SK-N-SH (cell line): ENCODE measurements around the gene FSTL5. TPM values are rescaled to one million over a fixed set of nuclear protein-coding genes. Genes with fewer than 3 reads are reported as not detected.

ENCODE experiments used
- CTCF ChIA-PET: fragments of 300-600, 350-600 bp; formaldehyde crosslinking; extraction: SDS; loops from one replicate; lab custom pipeline; 2021; lab: Yijun Ruan, JAX
- POLR2A ChIA-PET: fragments of 350-600 bp; sonication (Branson Sonifier 250); formaldehyde crosslinking; extraction: SDS; loops from one replicate; lab custom pipeline; 2020; ENCODE audit warnings: antibody characterized with exemption, inconsistent platforms; lab: Yijun Ruan, JAX
- DNase-seq: peaks from one replicate; pipeline ENCODE4 v3.0.0; 2012
- H2AFZ ChIP-seq: fragments of 200-600 bp; sonication (generic); 2 replicates; pipeline ENCODE4 v1.8.1; 2016; ENCODE audit warnings: antibody characterized with exemption, mild to moderate bottlenecking, low read depth
- H3F3A ChIP-seq: fragments of 200-600 bp; sonication (generic); replicated peaks from 2 replicates; pipeline ENCODE3; 2016; ENCODE audit warnings: antibody characterized with exemption, mild to moderate bottlenecking; ENCODE audit not compliant: insufficient read depth
- H3K27ac ChIP-seq, 2 experiments: fragments of 200-500 bp in 1 of 2; fragments of 200-600 bp in 1 of 2; sonication (Bioruptor generic) in 1 of 2; sonication (generic), shearing (Covaris generic) in 1 of 2; 2 replicates each; pipeline versions ENCODE4 v1.5.1 to v1.6.1; 2014 to 2016; ENCODE audit warnings: low read depth in 2 of 2, inconsistent platforms in 1 of 2, low read length in 1 of 2, mild to moderate bottlenecking in 1 of 2, mixed read lengths in 1 of 2
- H3K27me3 ChIP-seq: fragments of 200-600 bp; sonication (generic), shearing (Covaris generic); 2 replicates; pipeline ENCODE4 v1.6.1; 2016; ENCODE audit warnings: mixed run types; ENCODE audit not compliant: insufficient read depth
- H3K36me3 ChIP-seq, 2 experiments: fragments of 200-500 bp in 1 of 2; fragments of 200-600 bp in 1 of 2; sonication (Bioruptor generic) in 1 of 2; sonication (generic) in 1 of 2; replicated peaks in 1 of 2; 2 replicates each; pipeline versions ENCODE3 to v1.5.1; 2014 to 2016; ENCODE audit warnings: low read length in 1 of 2, mild to moderate bottlenecking in 1 of 2; ENCODE audit not compliant: insufficient read depth in 2 of 2, control insufficient read depth in 1 of 2
- H3K4me1 ChIP-seq, 2 experiments: fragments of 200-500 bp in 1 of 2; fragments of 200-600 bp in 1 of 2; sonication (Bioruptor generic) in 1 of 2; sonication (generic), shearing (Covaris generic) in 1 of 2; 2 replicates each; pipeline versions ENCODE4 v1.5.1 to v1.6.1; 2014 to 2016; ENCODE audit warnings: low read depth in 1 of 2, low read length in 1 of 2, mixed run types in 1 of 2; ENCODE audit not compliant: insufficient read depth in 2 of 2, control insufficient read depth in 1 of 2
- H3K4me2 ChIP-seq: fragments of 200-600 bp; sonication (generic), shearing (Covaris generic); 2 replicates; pipeline ENCODE4 v1.6.1; 2017; ENCODE audit warnings: mixed run types
- H3K4me3 ChIP-seq, 2 experiments: fragments of 200-500 bp in 1 of 2; fragments of 200-600 bp in 1 of 2; sonication (Bioruptor generic) in 1 of 2; sonication (generic), shearing (Covaris generic) in 1 of 2; 2 replicates each; pipeline versions ENCODE4 v1.5.1 to v1.8.1; 2014 to 2016; ENCODE audit warnings: low read depth in 2 of 2, inconsistent platforms in 1 of 2, low read length in 1 of 2, mild to moderate bottlenecking in 1 of 2, mixed read lengths in 1 of 2, moderate library complexity in 1 of 2
- H3K79me2 ChIP-seq: fragments of 200-600 bp; sonication (generic); 2 replicates; pipeline ENCODE4 v1.8.1; 2017; ENCODE audit warnings: mild to moderate bottlenecking; ENCODE audit not compliant: insufficient read depth
- H3K9ac ChIP-seq: fragments of 200-600 bp; sonication (generic); 2 replicates; pipeline ENCODE4 v1.6.1; 2017; ENCODE audit warnings: mixed run types
- H3K9me2 ChIP-seq: fragments of 200-600 bp; sonication (generic); 2 replicates; pipeline ENCODE4 v1.6.1; 2017; ENCODE audit warnings: mixed run types
- H3K9me3 ChIP-seq: fragments of 200-600 bp; sonication (generic); 2 replicates; pipeline ENCODE4 v1.6.1; 2017; ENCODE audit warnings: mixed run types, mild to moderate bottlenecking, moderate library complexity
- H4K20me1 ChIP-seq: fragments of 200-600 bp; sonication (generic); 2 replicates; pipeline ENCODE4 v1.6.1; 2017; ENCODE audit warnings: mild to moderate bottlenecking, mixed run types; ENCODE audit not compliant: insufficient read depth
- ELF1 ChIP-seq: IDR thresholded peaks from 2 replicates; pipeline ENCODE4 v1.4.0; 2012
- EP300 ChIP-seq, 2 experiments: IDR thresholded peaks; 2 replicates each; pipeline versions ENCODE4 v1.4.0 to v1.6.1; 2012; ENCODE audit warnings: borderline replicate concordance in 1 of 2, low read depth in 1 of 2, low read length in 1 of 2
- EZH2phosphoT487 ChIP-seq: fragments of 200-600 bp; sonication (generic); IDR thresholded peaks from 2 replicates; pipeline ENCODE4 v1.6.1; 2017; ENCODE audit warnings: low read depth, mixed run types, mild to moderate bottlenecking, antibody characterized with exemption, moderate library complexity, borderline replicate concordance
- FOSL2 ChIP-seq: IDR thresholded peaks from 2 replicates; pipeline ENCODE4 v1.4.0; 2012; ENCODE audit warnings: low read depth, mild to moderate bottlenecking, moderate library complexity, borderline replicate concordance
- FOXM1 ChIP-seq: IDR thresholded peaks from 2 replicates; pipeline ENCODE4 v1.4.0; 2012; ENCODE audit warnings: low read depth, mild to moderate bottlenecking
- GATA2 ChIP-seq: sonication (generic); formaldehyde crosslinking; IDR thresholded peaks from 2 replicates; pipeline ENCODE4 v1.5.0; 2020; ENCODE audit warnings: mild to moderate bottlenecking, missing genetic modification reagents
- JUND ChIP-seq: IDR thresholded peaks from 2 replicates; pipeline ENCODE4 v1.4.0; 2012
- MEF2A ChIP-seq: IDR thresholded peaks from 2 replicates; pipeline ENCODE4 v1.4.0; 2012; ENCODE audit warnings: low read depth, borderline replicate concordance
- MXI1 ChIP-seq: IDR thresholded peaks from 2 replicates; pipeline ENCODE4 v1.6.1; 2012; ENCODE audit warnings: mild to moderate bottlenecking, low read depth, low read length, improper control_type of control experiment
- NFIC ChIP-seq: IDR thresholded peaks from 2 replicates; pipeline ENCODE4 v1.4.0; 2012; ENCODE audit warnings: borderline replicate concordance
- NRF1 ChIP-seq: IDR thresholded peaks from 2 replicates; pipeline ENCODE4 v1.6.1; 2012; ENCODE audit warnings: low read depth, mild to moderate bottlenecking, low read length
- POLR2AphosphoS5 ChIP-seq: IDR thresholded peaks from 2 replicates; pipeline ENCODE4 v1.6.1; 2012; ENCODE audit warnings: low read depth, low read length
- RFX5 ChIP-seq: IDR thresholded peaks from 2 replicates; pipeline ENCODE4 v1.6.1; 2012; ENCODE audit warnings: mild to moderate bottlenecking, improper control_type of control experiment, low read length
- RXRA ChIP-seq: IDR thresholded peaks from 2 replicates; pipeline ENCODE4 v1.4.0; 2012; ENCODE audit warnings: low read depth, mild to moderate bottlenecking, borderline replicate concordance
- SIN3A ChIP-seq: IDR thresholded peaks from 2 replicates; pipeline ENCODE4 v1.6.1; 2012; ENCODE audit warnings: low read depth, mild to moderate bottlenecking, low read length, moderate library complexity, borderline replicate concordance
- TCF12 ChIP-seq: IDR thresholded peaks from 2 replicates; pipeline ENCODE4 v1.4.0; 2012
- WGBS: methylation state at CpG from one replicate; pipeline ENCODE4 v1.1.6; 2017; ENCODE audit warnings: low lambda C conversion rate; 5-methylcytosine and 5-hydroxymethylcytosine counted together
- polyA plus RNA-seq, 3 experiments: library from polyadenylated mRNA; depleted of rRNA; stranded (reverse); fragments of >200 nt; gene quantifications; 2 replicates each; pipeline ENCODE4 v1.2.3, GENCODE V29; 2012
- TF ChIP-seq, protein P1 (sequence below): IDR thresholded peaks from 2 replicates; pipeline ENCODE4 v1.4.0; 2012; ENCODE audit warnings: low read depth
- TF ChIP-seq, protein P2 (sequence below): IDR thresholded peaks from 2 replicates; pipeline ENCODE4 v1.4.0; 2012; ENCODE audit warnings: low read depth, borderline replicate concordance
- TF ChIP-seq, protein P3 (sequence below): IDR thresholded peaks from 2 replicates; pipeline ENCODE4; 2012
- TF ChIP-seq, protein P4 (sequence below): IDR thresholded peaks from 2 replicates; pipeline ENCODE4 v1.4.0; 2012; ENCODE audit warnings: low read depth, borderline replicate concordance

The FSTL5 gene
- polyA plus RNA-seq, 1 of the 3 experiments (the other 2 are of a cell fraction) = 0.07 TPM

DNA sequence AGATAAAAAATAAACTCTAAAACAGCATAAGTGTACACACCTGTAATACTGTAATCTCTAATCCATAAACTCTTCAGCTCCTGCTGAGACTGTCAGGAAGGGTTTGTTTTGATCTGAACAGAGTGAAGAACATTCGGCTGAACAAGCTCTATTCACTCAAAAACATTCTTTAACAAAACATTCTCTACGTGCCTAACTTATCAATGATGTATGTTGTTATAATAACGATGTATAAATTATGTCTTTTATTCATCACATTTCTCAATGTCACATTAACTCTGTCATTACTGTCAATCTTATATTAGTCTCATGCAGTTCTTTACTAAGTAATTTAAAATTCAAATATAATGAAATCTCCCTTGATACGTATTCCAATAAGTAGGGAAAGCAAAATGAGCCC, 280.6 kb downstream of the FSTL5 start:
- no peaks in the 10 kb centered on the region for H3K36me3 ChIP-seq
- TF ChIP-seq EZH2phosphoT487 = no peak
- no peak overlapping the region for H3K4me3 ChIP-seq
- no peak overlapping the region for H3K9ac ChIP-seq
- no peaks in the 10 kb centered on the region for H3F3A ChIP-seq
- H3K9me2 ChIP-seq = no peaks in the 10 kb centered on the region
- H3K4me2 ChIP-seq = no peak overlapping the region
- DNase-seq = no peak
- WGBS = 68% methylated on average over 4 of the region's 4 CpGs
- CTCF ChIA-PET = interaction anchor here (0.6 to 1.1 kb wide), 2 partner anchors 14 to 57 kb away, joined by 3 read pairs; no protein-coding TSS in a partner anchor
- H3K4me1 ChIP-seq = no peaks in the 10 kb centered on the region
- H2AFZ ChIP-seq = no peak overlapping the region
- H3K79me2 ChIP-seq = no peaks in the 10 kb centered on the region
- H3K9me3 ChIP-seq = no peaks in the 10 kb centered on the region
- H3K27ac ChIP-seq = no peak overlapping the region
- no peaks in the 10 kb centered on the region for H4K20me1 ChIP-seq
- POLR2A ChIA-PET = no interaction called here
- no peaks in the 10 kb centered on the region for H3K27me3 ChIP-seq

DNA sequence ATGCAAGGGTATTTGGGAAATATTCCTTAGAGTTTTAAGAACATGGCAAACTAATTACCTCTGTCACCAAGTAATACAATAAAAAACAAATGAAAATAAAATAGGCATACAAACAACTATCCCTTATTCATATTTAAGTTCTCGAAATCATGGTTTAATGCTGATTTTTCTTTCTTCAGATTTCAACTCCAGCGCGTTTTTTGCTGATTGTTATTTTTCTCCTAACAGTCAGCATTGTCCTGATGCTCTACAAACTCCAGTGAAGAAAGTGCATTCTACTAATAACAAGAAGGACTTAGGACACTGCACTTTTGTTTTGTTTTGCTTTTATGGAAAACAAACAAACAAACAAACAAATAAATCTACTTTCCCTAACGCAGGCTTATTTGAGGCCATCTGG, 282.4 kb downstream of the FSTL5 start:
- POLR2A ChIA-PET = no interaction called here

More for the DNA sequence above, 282.4 kb downstream of the FSTL5 start:
- Histone ChIP-seq H3K4me1 (no peaks in the 10 kb centered on the region), H2AFZ (no peak overlapping the region), H3K4me3 (no peak overlapping the region), H3K9me3 (no peaks in the 10 kb centered on the region), H4K20me1 (no peaks in the 10 kb centered on the region), H3K79me2 (no peaks in the 10 kb centered on the region), H3K9me2 (no peaks in the 10 kb centered on the region), H3K4me2 (no peak overlapping the region), H3K27me3 (no peaks in the 10 kb centered on the region), H3K9ac (no peak overlapping the region), H3K27ac (no peak overlapping the region), H3F3A (no peaks in the 10 kb centered on the region), H3K36me3 (no peaks in the 10 kb centered on the region)
- no peak for TF ChIP-seq TCF12
- TF ChIP-seq, protein P1, sequence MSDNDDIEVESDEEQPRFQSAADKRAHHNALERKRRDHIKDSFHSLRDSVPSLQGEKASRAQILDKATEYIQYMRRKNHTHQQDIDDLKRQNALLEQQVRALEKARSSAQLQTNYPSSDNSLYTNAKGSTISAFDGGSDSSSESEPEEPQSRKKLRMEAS = no peak
- TF ChIP-seq MXI1 = no peak
- TF ChIP-seq, protein P2, sequence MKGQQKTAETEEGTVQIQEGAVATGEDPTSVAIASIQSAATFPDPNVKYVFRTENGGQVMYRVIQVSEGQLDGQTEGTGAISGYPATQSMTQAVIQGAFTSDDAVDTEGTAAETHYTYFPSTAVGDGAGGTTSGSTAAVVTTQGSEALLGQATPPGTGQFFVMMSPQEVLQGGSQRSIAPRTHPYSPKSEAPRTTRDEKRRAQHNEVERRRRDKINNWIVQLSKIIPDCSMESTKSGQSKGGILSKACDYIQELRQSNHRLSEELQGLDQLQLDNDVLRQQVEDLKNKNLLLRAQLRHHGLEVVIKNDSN = no peak
- no peak for TF ChIP-seq EZH2phosphoT487
- TF ChIP-seq FOXM1 = no peak
- TF ChIP-seq SIN3A = no peak
- TF ChIP-seq, protein P3, sequence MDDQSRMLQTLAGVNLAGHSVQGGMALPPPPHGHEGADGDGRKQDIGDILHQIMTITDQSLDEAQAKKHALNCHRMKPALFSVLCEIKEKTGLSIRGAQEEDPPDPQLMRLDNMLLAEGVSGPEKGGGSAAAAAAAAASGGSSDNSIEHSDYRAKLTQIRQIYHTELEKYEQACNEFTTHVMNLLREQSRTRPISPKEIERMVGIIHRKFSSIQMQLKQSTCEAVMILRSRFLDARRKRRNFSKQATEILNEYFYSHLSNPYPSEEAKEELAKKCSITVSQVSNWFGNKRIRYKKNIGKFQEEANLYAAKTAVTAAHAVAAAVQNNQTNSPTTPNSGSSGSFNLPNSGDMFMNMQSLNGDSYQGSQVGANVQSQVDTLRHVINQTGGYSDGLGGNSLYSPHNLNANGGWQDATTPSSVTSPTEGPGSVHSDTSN = no peak
- TF ChIP-seq, protein P4, sequence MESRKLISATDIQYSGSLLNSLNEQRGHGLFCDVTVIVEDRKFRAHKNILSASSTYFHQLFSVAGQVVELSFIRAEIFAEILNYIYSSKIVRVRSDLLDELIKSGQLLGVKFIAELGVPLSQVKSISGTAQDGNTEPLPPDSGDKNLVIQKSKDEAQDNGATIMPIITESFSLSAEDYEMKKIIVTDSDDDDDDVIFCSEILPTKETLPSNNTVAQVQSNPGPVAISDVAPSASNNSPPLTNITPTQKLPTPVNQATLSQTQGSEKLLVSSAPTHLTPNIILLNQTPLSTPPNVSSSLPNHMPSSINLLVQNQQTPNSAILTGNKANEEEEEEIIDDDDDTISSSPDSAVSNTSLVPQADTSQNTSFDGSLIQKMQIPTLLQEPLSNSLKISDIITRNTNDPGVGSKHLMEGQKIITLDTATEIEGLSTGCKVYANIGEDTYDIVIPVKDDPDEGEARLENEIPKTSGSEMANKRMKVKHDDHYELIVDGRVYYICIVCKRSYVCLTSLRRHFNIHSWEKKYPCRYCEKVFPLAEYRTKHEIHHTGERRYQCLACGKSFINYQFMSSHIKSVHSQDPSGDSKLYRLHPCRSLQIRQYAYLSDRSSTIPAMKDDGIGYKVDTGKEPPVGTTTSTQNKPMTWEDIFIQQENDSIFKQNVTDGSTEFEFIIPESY = no peak
- no peak for TF ChIP-seq FOSL2
- no peak for TF ChIP-seq ELF1
- TF ChIP-seq RXRA = no peak
- no peak for TF ChIP-seq RFX5
- no peak for TF ChIP-seq JUND
- no peak for TF ChIP-seq EP300 (IDR thresholded peaks at IDR 0.05; ENCODE audit: borderline replicate concordance in 1 of 2, low read depth in 1 of 2, low read length in 1 of 2)
- TF ChIP-seq POLR2AphosphoS5 = no peak
- no peak for TF ChIP-seq NFIC
- TF ChIP-seq MEF2A = no peak
- TF ChIP-seq NRF1 = no peak
- no peak for TF ChIP-seq GATA2 (CRISPR knock-in tag)
- DNase-seq = no peak
- WGBS = 72% methylated on average over 4 of the region's 4 CpGs
- CTCF ChIA-PET = no interaction called here
